Memory B cell (primary cell): ENCODE data around the gene DPY19L2.
A peak's percentile ranks its signal among the peaks of the same experiment; 100 is the strongest.
"Not testable (repeated sequence)": the region's sequence is repeated elsewhere in the genome, so short reads cannot be mapped to it uniquely, and the experiment has no call there.

Source experiments
- ATAC-seq: fragments of 150-1000 bp; cut with Tn5 transposase; 2 replicates; pipeline ENCODE4 v1.10.0; 2021; ENCODE audit warnings: low read depth, mild to moderate bottlenecking, moderate library complexity
- DNase-seq, 2 donors: peaks; one replicate each; pipeline ENCODE4 v3.0.0; 2022; ENCODE audit warnings: low spot score in 2 of 2
- H3K27ac Mint-ChIP-seq: one replicate; pipeline ENCODE4 v1.8.0; 2022; ENCODE audit warnings: mild to moderate bottlenecking, moderate library complexity, mixed read lengths
- H3K27me3 Mint-ChIP-seq: one replicate; pipeline ENCODE4 v1.8.0; 2022; ENCODE audit warnings: mixed read lengths
- H3K36me3 Mint-ChIP-seq: one replicate; pipeline ENCODE4 v1.8.0; 2022; ENCODE audit warnings: mild to moderate bottlenecking, mixed read lengths
- H3K4me1 Mint-ChIP-seq: one replicate; pipeline ENCODE4 v1.8.0; 2022; ENCODE audit warnings: mixed read lengths
- H3K4me3 Mint-ChIP-seq: one replicate; pipeline ENCODE4 v1.8.0; 2022; ENCODE audit warnings: mild to moderate bottlenecking, moderate library complexity, mixed read lengths
- H3K9me3 Mint-ChIP-seq: one replicate; pipeline ENCODE4 v1.8.0; 2022; ENCODE audit warnings: mixed read lengths

The DPY19L2 gene

GRCh38 chr12:63668028-63668799, at the start of gene DPY19L2:
TSS of gene DPY19L2 (minus strand) at chr12:63668493. CDS start at chr12:63668393, 100 bp downstream.
- H3K27me3 Mint-ChIP-seq = peaks cover 15% of the 10 kb centered on the region
- H3K4me1 Mint-ChIP-seq = peaks cover 3% of the 10 kb centered on the region
- no peak for DNase-seq
- H3K4me3 Mint-ChIP-seq = peak within 1 kb of the TSS; percentile 72
- no peak within 1 kb of the TSS for H3K27ac Mint-ChIP-seq
- no peaks in the 10 kb centered on the region for H3K9me3 Mint-ChIP-seq
- no peaks in the 10 kb centered on the region for H3K36me3 Mint-ChIP-seq
- ATAC-seq = peak; percentile 26

- H3K27me3 Mint-ChIP-seq, H3K27ac Mint-ChIP-seq, H3K36me3 Mint-ChIP-seq, ATAC-seq, H3K9me3 Mint-ChIP-seq, H3K4me3 Mint-ChIP-seq, DNase-seq, H3K4me1 Mint-ChIP-seq: not testable (repeated sequence)
Measured at GRCh38 chr12:63716891-63717290, 48.6 kb upstream of the DPY19L2 start.

- not testable (repeated sequence) for H3K36me3 Mint-ChIP-seq, DNase-seq, H3K4me1 Mint-ChIP-seq, H3K4me3 Mint-ChIP-seq, H3K9me3 Mint-ChIP-seq, H3K27me3 Mint-ChIP-seq, ATAC-seq, H3K27ac Mint-ChIP-seq
Measured at GRCh38 chr12:63715107-63715625, 46.9 kb upstream of the DPY19L2 start.

DNA sequence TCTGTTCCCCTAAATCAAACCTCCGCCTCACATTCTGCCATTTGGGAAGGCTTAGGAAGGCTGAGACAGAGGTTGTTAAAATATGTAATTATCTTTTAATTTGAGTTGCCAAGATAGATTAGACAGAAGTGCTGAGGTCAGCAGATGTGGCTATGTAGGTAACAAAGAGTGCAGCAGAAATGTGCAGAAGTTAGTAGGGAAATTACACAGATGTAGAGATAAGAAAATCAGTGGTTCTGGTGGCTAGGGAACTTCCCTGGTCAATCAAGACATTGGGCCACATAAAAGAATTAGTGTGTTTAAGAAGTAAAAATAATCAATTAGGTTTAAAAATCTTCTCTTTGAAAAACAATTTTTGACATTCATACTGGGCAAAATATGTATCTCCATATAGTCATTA, 46.1 kb upstream of the DPY19L2 start:
- not testable (repeated sequence) for H3K27ac Mint-ChIP-seq, ATAC-seq, H3K9me3 Mint-ChIP-seq

DNA sequence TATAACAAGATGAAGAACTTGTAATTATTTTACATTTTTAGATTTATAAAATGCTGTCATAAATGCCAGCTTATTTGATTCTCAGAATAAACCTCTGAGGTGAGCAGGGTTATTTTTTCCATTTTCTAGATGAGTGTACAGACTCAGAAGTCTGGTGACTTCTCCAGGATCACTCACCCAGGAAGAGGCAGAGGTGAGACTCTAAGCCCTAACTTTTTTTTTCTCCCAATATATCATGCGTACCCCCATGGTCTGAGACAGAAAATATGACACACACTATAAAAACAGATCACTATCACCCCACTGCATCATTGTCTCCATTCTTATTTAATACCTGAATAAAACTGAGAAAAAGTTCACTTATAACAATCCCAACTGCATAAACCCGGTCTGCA, 45.4 kb upstream of the DPY19L2 start:
- ATAC-seq, H3K4me3 Mint-ChIP-seq, H3K36me3 Mint-ChIP-seq: not testable (repeated sequence)

More for the DNA sequence above, 46.1 kb upstream of the DPY19L2 start:
- H3K4me3 Mint-ChIP-seq, H3K27me3 Mint-ChIP-seq, H3K4me1 Mint-ChIP-seq, DNase-seq, H3K36me3 Mint-ChIP-seq: not testable (repeated sequence)

DNA sequence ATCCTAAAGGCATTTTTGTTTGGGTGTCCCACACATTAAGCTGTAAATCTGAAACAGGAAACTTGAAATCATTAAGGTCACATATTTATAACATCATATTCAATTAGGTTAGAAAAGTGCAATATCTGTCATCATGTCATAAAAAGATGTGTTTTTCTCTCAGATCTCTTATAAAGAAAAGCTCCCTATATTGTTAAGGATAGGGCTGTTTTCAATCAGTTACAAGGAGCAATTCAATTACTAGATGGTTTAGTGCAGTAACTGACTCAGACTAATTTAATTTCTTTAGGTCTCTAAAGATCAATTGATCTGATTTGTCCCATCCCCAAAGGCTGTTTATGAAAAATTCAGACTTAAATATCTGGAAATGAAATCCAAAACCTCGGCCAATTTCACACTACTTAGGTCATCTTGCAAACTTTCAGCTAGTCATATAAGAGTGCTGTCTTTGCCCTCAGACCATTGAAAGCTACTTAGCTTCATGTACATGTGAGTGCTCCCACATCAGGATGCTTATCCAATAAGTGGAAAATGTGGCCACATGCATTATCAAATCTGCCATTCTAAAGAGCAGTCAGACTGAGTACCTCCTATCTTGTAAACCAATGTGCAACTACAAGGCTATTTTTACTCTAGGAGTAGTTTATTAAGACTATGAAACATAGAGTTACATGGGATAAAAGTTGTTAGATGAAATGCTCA, 44.8 kb upstream of the DPY19L2 start:
- not testable (repeated sequence) for H3K4me3 Mint-ChIP-seq, H3K36me3 Mint-ChIP-seq, H3K4me1 Mint-ChIP-seq, ATAC-seq, H3K9me3 Mint-ChIP-seq, H3K27ac Mint-ChIP-seq, H3K27me3 Mint-ChIP-seq, DNase-seq

More for the DNA sequence above, 45.4 kb upstream of the DPY19L2 start:
- H3K4me1 Mint-ChIP-seq, DNase-seq, H3K27me3 Mint-ChIP-seq, H3K9me3 Mint-ChIP-seq, H3K27ac Mint-ChIP-seq: not testable (repeated sequence)

- not testable (repeated sequence) for H3K9me3 Mint-ChIP-seq, H3K27ac Mint-ChIP-seq, ATAC-seq, H3K36me3 Mint-ChIP-seq, DNase-seq, H3K27me3 Mint-ChIP-seq, H3K4me3 Mint-ChIP-seq, H3K4me1 Mint-ChIP-seq
Measured at GRCh38 chr12:63712376-63712974, 44.2 kb upstream of the DPY19L2 start.

DNA sequence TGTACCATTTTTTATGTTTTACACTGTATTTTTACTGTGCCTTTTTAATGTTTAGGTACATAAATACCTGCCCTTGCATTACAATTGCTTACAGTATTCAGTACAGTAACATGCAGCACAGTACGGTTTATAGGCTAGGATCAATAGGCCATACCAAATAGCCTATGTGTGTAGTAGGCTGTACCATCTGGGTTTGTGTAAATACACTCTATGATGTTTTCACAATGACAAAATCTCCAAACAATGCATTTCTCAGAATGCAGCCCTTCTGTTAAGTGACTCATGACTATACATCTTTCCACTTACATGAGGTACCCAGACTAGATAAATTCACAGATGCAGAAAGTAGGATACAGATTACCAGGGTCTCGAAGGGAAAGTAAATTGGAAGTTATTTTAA, 43.0 kb upstream of the DPY19L2 start:
- DNase-seq, H3K4me3 Mint-ChIP-seq, H3K9me3 Mint-ChIP-seq, H3K27me3 Mint-ChIP-seq, ATAC-seq, H3K27ac Mint-ChIP-seq, H3K36me3 Mint-ChIP-seq, H3K4me1 Mint-ChIP-seq: not testable (repeated sequence)

- H3K4me3 Mint-ChIP-seq = no peak overlapping the region
- H3K27ac Mint-ChIP-seq = no peak overlapping the region
- H3K36me3 Mint-ChIP-seq = no peaks in the 10 kb centered on the region
- H3K9me3 Mint-ChIP-seq = no peaks in the 10 kb centered on the region
- no peaks in the 10 kb centered on the region for H3K4me1 Mint-ChIP-seq
- ATAC-seq (no peak), DNase-seq (no peak)
- H3K27me3 Mint-ChIP-seq = peaks cover 2% of the 10 kb centered on the region
Measured at GRCh38 chr12:63706336-63706735, 38.0 kb upstream of the DPY19L2 start.

GRCh38 chr12:63699678-63700382, 31.5 kb upstream of the DPY19L2 start:
- not testable (repeated sequence) for H3K27me3 Mint-ChIP-seq, H3K27ac Mint-ChIP-seq, H3K4me1 Mint-ChIP-seq, ATAC-seq, H3K4me3 Mint-ChIP-seq, H3K9me3 Mint-ChIP-seq, DNase-seq, H3K36me3 Mint-ChIP-seq

GRCh38 chr12:63699011-63699410, 30.7 kb upstream of the DPY19L2 start:
- ATAC-seq, H3K4me3 Mint-ChIP-seq, H3K27ac Mint-ChIP-seq, H3K36me3 Mint-ChIP-seq, H3K9me3 Mint-ChIP-seq, H3K27me3 Mint-ChIP-seq, H3K4me1 Mint-ChIP-seq, DNase-seq: not testable (repeated sequence)

- H3K36me3 Mint-ChIP-seq = not testable (repeated sequence)
Measured at GRCh38 chr12:63690837-63691236, 22.5 kb upstream of the DPY19L2 start.

DNA sequence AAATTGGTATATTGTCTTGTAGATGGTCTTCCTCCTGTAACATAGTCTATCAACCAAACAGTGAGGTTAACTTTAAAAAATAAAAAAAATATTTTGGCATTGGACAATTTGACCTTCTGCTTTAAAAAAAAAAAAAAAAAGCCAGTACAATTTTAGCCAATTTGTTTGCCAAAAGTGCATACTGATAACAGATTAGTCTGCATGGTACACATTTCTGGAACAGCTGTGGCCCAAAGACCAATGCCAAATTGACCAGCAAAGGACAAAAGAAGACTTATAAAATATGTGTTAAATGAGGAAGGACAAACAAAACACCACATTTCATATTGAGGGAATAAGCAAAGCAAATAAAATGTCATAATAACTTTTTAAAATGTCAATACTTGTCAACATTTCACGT, 20.8 kb upstream of the DPY19L2 start:
- not testable (repeated sequence) for ATAC-seq, DNase-seq, H3K27ac Mint-ChIP-seq, H3K4me1 Mint-ChIP-seq, H3K36me3 Mint-ChIP-seq, H3K9me3 Mint-ChIP-seq, H3K4me3 Mint-ChIP-seq, H3K27me3 Mint-ChIP-seq

More at GRCh38 chr12:63690837-63691236, 22.5 kb upstream of the DPY19L2 start:
- not testable (repeated sequence) for H3K27ac Mint-ChIP-seq, H3K27me3 Mint-ChIP-seq, H3K4me1 Mint-ChIP-seq, H3K9me3 Mint-ChIP-seq, ATAC-seq, DNase-seq, H3K4me3 Mint-ChIP-seq

DNA sequence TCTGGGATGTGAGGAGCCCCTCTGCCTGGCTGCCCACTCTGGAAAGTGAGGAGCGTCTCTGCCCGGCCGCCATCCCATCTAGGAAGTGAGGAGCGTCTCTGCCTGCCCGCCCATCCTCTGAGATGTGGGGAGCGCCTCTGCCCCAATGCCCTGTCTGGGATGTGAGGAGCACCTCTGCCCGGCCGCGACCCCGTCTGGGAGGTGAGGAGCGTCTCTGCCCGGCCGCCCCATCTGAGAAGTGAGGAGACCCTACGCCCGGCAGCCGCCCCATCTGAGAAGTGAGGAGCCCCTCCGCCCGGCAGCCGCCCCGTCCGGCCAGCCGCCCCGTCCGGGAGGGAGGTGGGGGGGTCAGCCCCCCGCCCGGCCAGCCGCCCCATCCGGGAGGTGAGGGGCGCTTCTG, 18.3 kb upstream of the DPY19L2 start:
- H3K36me3 Mint-ChIP-seq, H3K9me3 Mint-ChIP-seq, H3K27ac Mint-ChIP-seq, H3K4me3 Mint-ChIP-seq, H3K4me1 Mint-ChIP-seq, ATAC-seq, DNase-seq, H3K27me3 Mint-ChIP-seq: not testable (repeated sequence)
